ENCODE results near the gene ABCB9. TPM values are rescaled to one million over a fixed set of nuclear protein-coding genes. Genes with fewer than 3 reads are reported as not detected.

The ABCB9 gene
- total RNA-seq, 1 experiment from 2014 or later, result 14.7 TPM

GRCh38 chr12:123013185-123014095 lies 47.2 kb upstream of the ABCB9 start:
- TF ChIP-seq REST (IDR thresholded peaks at IDR 0.05; ENCODE audit: low read depth), result no peak
- TF ChIP-seq EGR1 (IDR thresholded peaks at IDR 0.05; ENCODE audit: low read depth), result no peak
- no peak for TF ChIP-seq POLR2A (IDR thresholded peaks at IDR 0.05; ENCODE audit: borderline replicate concordance, extremely low read depth, insufficient read depth, insufficient read length)
- no peak for TF ChIP-seq CBX3 (IDR thresholded peaks at IDR 0.05; ENCODE audit: low read depth)
- TF ChIP-seq CEBPB (IDR thresholded peaks at IDR 0.05; ENCODE audit: low read depth), result no peak
- TF ChIP-seq YY1 (IDR thresholded peaks at IDR 0.05; ENCODE audit: extremely low read depth, insufficient replicate concordance, low read depth, low read length), result no peak
- no peak for TF ChIP-seq SP1 (IDR thresholded peaks at IDR 0.05; ENCODE audit: low read depth)
- no peak for TF ChIP-seq SRF (IDR thresholded peaks at IDR 0.05; ENCODE audit: low read depth)
- TF ChIP-seq FOSL1 (IDR thresholded peaks at IDR 0.05; ENCODE audit: low read depth), result no peak
- no peak for TF ChIP-seq TCF7L2 (IDR thresholded peaks at IDR 0.05; ENCODE audit: borderline replicate concordance, extremely low read depth, insufficient read depth, insufficient read length)
- no peak for TF ChIP-seq JUND (IDR thresholded peaks at IDR 0.05)
- no peak for TF ChIP-seq ELF1 (IDR thresholded peaks at IDR 0.05; ENCODE audit: borderline replicate concordance, low read depth)
- no peaks in the 10 kb centered on the region for H3K9me2 ChIP-seq (ENCODE audit: insufficient read depth)
- RAD21 ChIA-PET (ENCODE audit: low non-redundant PET in 1 of 2, low total read pairs in 2 of 2, uncharacterized antibody in 2 of 2, unreplicated experiment in 2 of 2), result no interaction called here

More at GRCh38 chr12:123013185-123014095, 47.2 kb upstream of the ABCB9 start:
- H3K4me2 ChIP-seq (ENCODE audit: low read length), result no peak overlapping the region
- no peaks in the 10 kb centered on the region for H3K79me2 ChIP-seq (ENCODE audit: insufficient read depth, low read length)
- no peak overlapping the region for H2AFZ ChIP-seq (ENCODE audit: low read depth, low read length, poor library complexity, severe bottlenecking)
- H3K27me3 ChIP-seq (ENCODE audit: insufficient read depth, low read length), result no peaks in the 10 kb centered on the region
- ChIA-PET CTCF (no interaction called here), POLR2A (interaction anchor here (0.6 kb wide), 1 partner anchor 200 kb away, joined by 3 read pairs; no protein-coding TSS in a partner anchor)
- intact Hi-C loops (cut with micrococcal nuclease), result no loop called here
- H4K20me1 ChIP-seq (ENCODE audit: insufficient read depth), result no peaks in the 10 kb centered on the region
- H3K9me3 ChIP-seq (ENCODE audit: control insufficient read depth in 1 of 2, insufficient read depth in 1 of 2, low read depth in 1 of 2, low read length in 2 of 2), result no peaks in the 10 kb centered on the region
- H3K27ac ChIP-seq (ENCODE audit: low read depth, low read length), result no peak overlapping the region
- ATAC-seq (no peak), DNase-seq (ENCODE audit: low read depth, low spot score) (no peak)
- H3K4me1 ChIP-seq (ENCODE audit: control insufficient read depth in 1 of 2, insufficient read depth in 2 of 2, low read length in 2 of 2), result no peaks in the 10 kb centered on the region
- 0 out of 4 replicates have a peak, but pooled peaks cover 0 to 3% of the 10 kb centered on the region in 2 experiments for H3K36me3 ChIP-seq (ENCODE audit: control insufficient read depth in 1 of 2, insufficient read depth in 2 of 2, low read length in 2 of 2)
- H3K4me3 ChIP-seq (replicated peaks in 1 of 2; ENCODE audit: low read depth in 1 of 2, low read length in 2 of 2), result no peak overlapping the region
- no peak overlapping the region for H3K9ac ChIP-seq (ENCODE audit: low read length)
- BruUV-seq (replicated peaks), result no TSS peak

Data from HCT116 (cell line).